K562 (cell line): Measurements from ENCODE around the gene RBM34. TPM values are rescaled to one million over a fixed set of nuclear protein-coding genes. Genes with fewer than 3 reads are reported as not detected.

Experiments
- BRF1 ChIP-seq: IDR thresholded peaks from 3 replicates; pipeline ENCODE4 v1.6.1; 2011; ENCODE audit warnings: borderline replicate concordance, mild to moderate bottlenecking; ENCODE audit not compliant: insufficient read length; ENCODE audit errors: extremely low read depth
- FOSL1 ChIP-seq: fragments of 200-800 bp; sonication (Bioruptor generic); conservative IDR thresholded peaks from 2 replicates; pipeline ENCODE4 v1.6.1; 2016; ENCODE audit warnings: missing genetic modification characterization, missing compliant biosample characterization
- FOXA3 ChIP-seq, 2 experiments: fragments of 450-650 bp in 1 of 2; sonication (generic) in 1 of 2; formaldehyde crosslinking; IDR thresholded peaks in 1 of 2; conservative IDR thresholded peaks in 1 of 2; 2 replicates each; pipeline versions ENCODE4 v1.4.0 to v1.8.0; 2020 to 2022; ENCODE audit warnings: mild to moderate bottlenecking in 2 of 2, missing genetic modification reagents in 1 of 2
- GTF2E2 ChIP-seq: fragments of 200-800 bp; sonication (Bioruptor generic); IDR thresholded peaks from 2 replicates; pipeline ENCODE4 v1.6.1; 2016; ENCODE audit warnings: missing genetic modification characterization, missing compliant biosample characterization
- HMG20A ChIP-seq: fragments of 450-650 bp; formaldehyde crosslinking; conservative IDR thresholded peaks from 2 replicates; pipeline ENCODE4 v1.4.0; 2020; ENCODE audit warnings: mild to moderate bottlenecking, mixed read lengths
- HOXB6 ChIP-seq: fragments of 250-450 bp; sonication (Bioruptor Pico); IDR thresholded peaks from 2 replicates; pipeline ENCODE4 v1.5.1; 2022; ENCODE audit warnings: mild to moderate bottlenecking, borderline replicate concordance
- KLF13 ChIP-seq: fragments of 450-650 bp; IDR thresholded peaks from 2 replicates; pipeline ENCODE4 v1.6.1; 2016; ENCODE audit warnings: missing genetic modification characterization, low read depth, mild to moderate bottlenecking, missing compliant biosample characterization, moderate library complexity, borderline replicate concordance
- KLF16 ChIP-seq: IDR thresholded peaks from 2 replicates; pipeline ENCODE4 v1.6.1; 2016; ENCODE audit warnings: antibody characterized with exemption
- MAZ ChIP-seq, 2 experiments: fragments of 450-650 bp in 1 of 2; sonication (generic) in 1 of 2; formaldehyde crosslinking; IDR thresholded peaks in 1 of 2; conservative IDR thresholded peaks in 1 of 2; 2 replicates each; pipeline versions ENCODE4 v1.4.0 to v1.5.0; 2020; ENCODE audit warnings: mild to moderate bottlenecking in 1 of 2, missing genetic modification reagents in 1 of 2
- NONO ChIP-seq, 2 experiments: fragments of 200-400 bp in 1 of 2; fragments of 450-650 bp in 1 of 2; formaldehyde crosslinking in 1 of 2; IDR thresholded peaks; 2 replicates each; pipeline ENCODE4 v1.6.1; 2017; ENCODE audit warnings: low read depth in 2 of 2, mild to moderate bottlenecking in 2 of 2, moderate library complexity in 2 of 2, low read length in 1 of 2
- NR3C1 ChIP-seq: sonication (generic); formaldehyde crosslinking; IDR thresholded peaks from 2 replicates; pipeline ENCODE4 v1.8.1; 2022; ENCODE audit warnings: missing genetic modification reagents
- NRF1 ChIP-seq, 2 experiments: fragments of 450-650 bp; IDR thresholded peaks in 1 of 2; conservative IDR thresholded peaks in 1 of 2; 2 replicates each; pipeline ENCODE4 v1.6.1; 2014; ENCODE audit warnings: mild to moderate bottlenecking in 2 of 2
- POU5F1 ChIP-seq: fragments of 150-350 bp; IDR thresholded peaks from 2 replicates; pipeline ENCODE4 v1.6.1; 2014; ENCODE audit warnings: borderline replicate concordance, low read length, low read depth, mild to moderate bottlenecking; ENCODE audit not compliant: partially characterized antibody
- RAD21 ChIP-seq, 2 experiments: fragments of 250-450 bp in 1 of 2; fragments of 450-650 bp in 1 of 2; sonication (Bioruptor Pico) in 1 of 2; formaldehyde crosslinking in 1 of 2; IDR thresholded peaks in 1 of 2; conservative IDR thresholded peaks in 1 of 2; 2 replicates each; pipeline versions ENCODE4 v1.4.0 to v1.8.0; 2020 to 2022; ENCODE audit warnings: mild to moderate bottlenecking in 2 of 2, moderate library complexity in 1 of 2
- SRSF1 ChIP-seq: fragments of 200-400 bp; formaldehyde crosslinking; IDR thresholded peaks from 2 replicates; pipeline ENCODE4 v1.6.1; 2017; ENCODE audit warnings: mild to moderate bottlenecking, low read depth, low read length, moderate library complexity
- STAG1 ChIP-seq: sonication (generic); formaldehyde crosslinking; IDR thresholded peaks from 2 replicates; pipeline ENCODE4 v1.5.0; 2020; ENCODE audit warnings: missing genetic modification reagents, borderline replicate concordance
- TAF9B ChIP-seq: fragments of 450-650 bp; IDR thresholded peaks from 2 replicates; pipeline ENCODE4 v1.6.1; 2018; ENCODE audit warnings: mild to moderate bottlenecking; ENCODE audit not compliant: partially characterized antibody
- TBL1XR1 ChIP-seq, 2 experiments: IDR thresholded peaks; 2 replicates each; pipeline ENCODE4 v1.6.1; 2012; ENCODE audit warnings: improper control_type of control experiment in 2 of 2, low read length in 2 of 2, mild to moderate bottlenecking in 1 of 2
- ZBTB1 ChIP-seq: sonication (generic); formaldehyde crosslinking; IDR thresholded peaks from 2 replicates; pipeline ENCODE4 v1.8.1; 2023; ENCODE audit warnings: missing genetic modification reagents, low read depth, mild to moderate bottlenecking, borderline replicate concordance
- ZNF282 ChIP-seq: sonication (generic); formaldehyde crosslinking; IDR thresholded peaks from 2 replicates; pipeline ENCODE4 v1.8.1; 2023; ENCODE audit warnings: missing genetic modification reagents
- polyA plus RNA-seq, 8 experiments: library from polyadenylated mRNA; depleted of rRNA in 4 of 8; stranded (reverse) in 5 of 8; unstranded in 3 of 8; fragments of >200 nt; fragmentation: Nextera tagmentation in 2 of 8; fragmentation: Illumina TruSeq in 1 of 8; extraction: Ambion mirVana in 2 of 8; extraction: Trizol in 1 of 8; gene quantifications; 2 replicates each; pipeline versions ENCODE4 v1.2.1 to v1.2.3, GENCODE V29; 2011 to 2014; ENCODE audit warnings: inconsistent platforms in 1 of 8, missing spikeins in 1 of 8
- total RNA-seq, 7 experiments: library from RNA; depleted of rRNA in 6 of 7; stranded (reverse); fragments of >200 nt in 6 of 7; fragmentation: Illumina TruSeq in 2 of 7; extraction: Trizol in 2 of 7; gene quantifications; 2 replicates each; pipeline versions ENCODE4 v1.2.1 to v1.2.3, GENCODE V29; 2011 to 2021; ENCODE audit warnings: low replicate concordance in 1 of 7
- TF ChIP-seq, protein P1 (sequence below): sonication (generic); formaldehyde crosslinking; IDR thresholded peaks from 2 replicates; pipeline ENCODE4 v1.8.0; 2022; ENCODE audit warnings: mild to moderate bottlenecking, missing genetic modification reagents
- TF ChIP-seq, protein P2 (sequence below): fragments of 450-650 bp; formaldehyde crosslinking; IDR thresholded peaks from 2 replicates; pipeline ENCODE4 v1.4.0; 2022; ENCODE audit warnings: missing genetic modification characterization
- TF ChIP-seq, protein P3 (sequence below): fragments of 250-450 bp; sonication (Bioruptor Pico); IDR thresholded peaks from 2 replicates; pipeline ENCODE4 v1.4.0; 2020; ENCODE audit warnings: mild to moderate bottlenecking

The RBM34 gene
- total and polyA plus RNA-seq, 9 of the 15 experiments (the other 6 are each of a cell fraction or from before 2014, with no cell fraction given) = 64.0 to 178 (median 124) TPM

DNA sequence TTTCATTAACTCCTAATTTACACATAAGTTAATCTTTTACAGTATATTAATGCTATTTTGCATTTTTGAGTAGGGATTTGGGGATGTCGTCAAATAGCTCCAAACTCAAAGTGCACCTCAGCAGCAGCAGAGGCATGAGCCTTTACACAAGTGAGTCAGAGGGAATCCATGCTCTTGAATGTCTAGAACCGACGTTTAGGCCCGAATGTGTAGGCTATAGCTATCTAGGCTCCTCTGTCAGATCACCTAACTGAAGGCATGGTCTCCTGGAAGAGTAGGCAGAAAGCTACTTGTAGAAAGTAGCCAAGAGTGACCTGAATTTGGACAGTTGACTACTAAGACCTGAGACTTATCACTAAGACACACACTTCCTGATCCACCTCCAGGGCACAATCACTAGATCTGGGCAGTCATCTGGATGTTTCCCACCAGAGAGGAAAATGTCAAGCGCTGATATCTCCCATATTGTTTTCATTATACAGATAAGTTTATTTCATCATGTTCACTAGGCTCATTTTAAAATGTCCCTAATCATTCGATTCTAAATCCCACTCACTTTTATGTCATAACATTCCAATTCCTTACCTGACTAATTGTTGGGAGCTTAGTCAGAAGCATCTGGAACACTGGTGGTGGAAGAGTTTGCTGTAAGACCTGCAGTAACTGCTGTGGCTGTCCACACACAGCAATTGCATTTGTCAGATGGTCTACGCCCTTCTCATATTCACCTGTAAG is 47.7 kb downstream of the RBM34 start (continued):
- TF ChIP-seq MAZ (CRISPR knock-in tag; conservative IDR thresholded peaks at IDR 0.05 in 1 of 2, IDR thresholded peaks at IDR 0.05 in 1 of 2) (peak in 1 of 2 experiments; percentile 28; a peak in 1 of 4 replicates), TBL1XR1 (IDR thresholded peaks at IDR 0.05; ENCODE audit: low read length in 2 of 2) (peak in 1 of 2 experiments; percentile 47; a peak in 1 of 4 replicates), HMG20A (CRISPR knock-in tag) (no peak), FOXA3 (CRISPR knock-in tag; conservative IDR thresholded peaks at IDR 0.05 in 1 of 2, IDR thresholded peaks at IDR 0.05 in 1 of 2) (no peak), NR3C1 (CRISPR knock-in tag) (no peak), KLF13 (tag) (no peak), TAF9B (peak; percentile 3), BRF1 (no peak), RAD21 (CRISPR knock-in tag; conservative IDR thresholded peaks at IDR 0.05 in 1 of 2, IDR thresholded peaks at IDR 0.05 in 1 of 2) (peak in 1 of 2 experiments; percentile 5; a peak in 1 of 4 replicates), STAG1 (no peak), POU5F1 (no peak), NONO (IDR thresholded peaks at IDR 0.05; ENCODE audit: low read depth in 2 of 2, low read length in 1 of 2) (no peak), KLF16 (peak; percentile 73), ZNF282 (CRISPR knock-in tag) (no peak), NRF1 (conservative IDR thresholded peaks at IDR 0.05 in 1 of 2, IDR thresholded peaks at IDR 0.05 in 1 of 2) (peak in 1 of 2 experiments; percentile 24; a peak in 1 of 4 replicates), FOSL1 (tag) (peak; percentile 53), GTF2E2 (tag) (no peak; the same call in 1 of the 2 replicates), SRSF1 (no peak), HOXB6 (no peak), ZBTB1 (no peak)
- TF ChIP-seq, protein P1, sequence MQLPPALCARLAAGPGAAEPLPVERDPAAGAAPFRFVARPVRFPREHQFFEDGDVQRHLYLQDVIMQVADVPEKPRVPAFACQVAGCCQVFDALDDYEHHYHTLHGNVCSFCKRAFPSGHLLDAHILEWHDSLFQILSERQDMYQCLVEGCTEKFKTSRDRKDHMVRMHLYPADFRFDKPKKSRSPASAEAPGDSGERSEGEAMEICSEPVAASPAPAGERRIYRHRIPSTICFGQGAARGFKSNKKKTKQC = no peak
- TF ChIP-seq, protein P2, sequence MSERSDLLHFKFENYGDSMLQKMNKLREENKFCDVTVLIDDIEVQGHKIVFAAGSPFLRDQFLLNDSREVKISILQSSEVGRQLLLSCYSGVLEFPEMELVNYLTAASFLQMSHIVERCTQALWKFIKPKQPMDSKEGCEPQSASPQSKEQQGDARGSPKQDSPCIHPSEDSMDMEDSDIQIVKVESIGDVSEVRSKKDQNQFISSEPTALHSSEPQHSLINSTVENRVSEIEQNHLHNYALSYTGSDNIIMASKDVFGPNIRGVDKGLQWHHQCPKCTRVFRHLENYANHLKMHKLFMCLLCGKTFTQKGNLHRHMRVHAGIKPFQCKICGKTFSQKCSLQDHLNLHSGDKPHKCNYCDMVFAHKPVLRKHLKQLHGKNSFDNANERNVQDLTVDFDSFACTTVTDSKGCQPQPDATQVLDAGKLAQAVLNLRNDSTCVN (CRISPR knock-in tag) = no peak
- TF ChIP-seq, protein P3, sequence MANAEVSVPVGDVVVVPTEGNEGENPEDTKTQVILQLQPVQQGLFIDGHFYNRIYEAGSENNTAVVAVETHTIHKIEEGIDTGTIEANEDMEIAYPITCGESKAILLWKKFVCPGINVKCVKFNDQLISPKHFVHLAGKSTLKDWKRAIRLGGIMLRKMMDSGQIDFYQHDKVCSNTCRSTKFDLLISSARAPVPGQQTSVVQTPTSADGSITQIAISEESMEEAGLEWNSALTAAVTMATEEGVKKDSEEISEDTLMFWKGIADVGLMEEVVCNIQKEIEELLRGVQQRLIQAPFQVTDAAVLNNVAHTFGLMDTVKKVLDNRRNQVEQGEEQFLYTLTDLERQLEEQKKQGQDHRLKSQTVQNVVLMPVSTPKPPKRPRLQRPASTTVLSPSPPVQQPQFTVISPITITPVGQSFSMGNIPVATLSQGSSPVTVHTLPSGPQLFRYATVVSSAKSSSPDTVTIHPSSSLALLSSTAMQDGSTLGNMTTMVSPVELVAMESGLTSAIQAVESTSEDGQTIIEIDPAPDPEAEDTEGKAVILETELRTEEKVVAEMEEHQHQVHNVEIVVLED (CRISPR knock-in tag) = no peak
